GM12874 (cell line): ENCODE data around the gene DTNA.

Source experiments
- TF ChIP-seq, protein P1 (sequence below): IDR thresholded peaks from 2 replicates; pipeline ENCODE4 v1.5.1; 2011; ENCODE audit warnings: low read depth, mild to moderate bottlenecking, control low read depth, low read length, moderate library complexity; ENCODE audit not compliant: insufficient read depth

The DTNA gene

DNA sequence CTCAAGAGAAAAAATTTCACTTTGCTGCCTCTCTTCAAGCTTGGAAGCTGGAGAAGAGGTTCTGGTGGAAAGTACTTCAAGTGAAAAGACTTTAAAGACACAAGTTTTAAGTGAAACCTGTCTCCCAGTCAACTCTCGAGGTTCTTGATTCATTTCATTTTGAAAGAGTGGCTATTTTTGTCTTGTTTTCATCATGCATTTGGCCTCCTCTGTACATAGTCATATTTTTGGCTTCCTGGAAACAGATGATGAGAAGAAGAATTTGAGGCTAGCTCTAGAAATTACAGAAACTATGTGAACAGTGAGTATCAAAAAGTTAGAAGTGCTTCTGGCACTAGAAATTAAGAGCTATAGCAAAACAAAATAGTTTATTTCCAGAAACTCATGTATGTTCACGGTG lies 124.8 kb downstream of the DTNA start:
- TF ChIP-seq, protein P1, sequence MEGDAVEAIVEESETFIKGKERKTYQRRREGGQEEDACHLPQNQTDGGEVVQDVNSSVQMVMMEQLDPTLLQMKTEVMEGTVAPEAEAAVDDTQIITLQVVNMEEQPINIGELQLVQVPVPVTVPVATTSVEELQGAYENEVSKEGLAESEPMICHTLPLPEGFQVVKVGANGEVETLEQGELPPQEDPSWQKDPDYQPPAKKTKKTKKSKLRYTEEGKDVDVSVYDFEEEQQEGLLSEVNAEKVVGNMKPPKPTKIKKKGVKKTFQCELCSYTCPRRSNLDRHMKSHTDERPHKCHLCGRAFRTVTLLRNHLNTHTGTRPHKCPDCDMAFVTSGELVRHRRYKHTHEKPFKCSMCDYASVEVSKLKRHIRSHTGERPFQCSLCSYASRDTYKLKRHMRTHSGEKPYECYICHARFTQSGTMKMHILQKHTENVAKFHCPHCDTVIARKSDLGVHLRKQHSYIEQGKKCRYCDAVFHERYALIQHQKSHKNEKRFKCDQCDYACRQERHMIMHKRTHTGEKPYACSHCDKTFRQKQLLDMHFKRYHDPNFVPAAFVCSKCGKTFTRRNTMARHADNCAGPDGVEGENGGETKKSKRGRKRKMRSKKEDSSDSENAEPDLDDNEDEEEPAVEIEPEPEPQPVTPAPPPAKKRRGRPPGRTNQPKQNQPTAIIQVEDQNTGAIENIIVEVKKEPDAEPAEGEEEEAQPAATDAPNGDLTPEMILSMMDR, result no peak

DNA sequence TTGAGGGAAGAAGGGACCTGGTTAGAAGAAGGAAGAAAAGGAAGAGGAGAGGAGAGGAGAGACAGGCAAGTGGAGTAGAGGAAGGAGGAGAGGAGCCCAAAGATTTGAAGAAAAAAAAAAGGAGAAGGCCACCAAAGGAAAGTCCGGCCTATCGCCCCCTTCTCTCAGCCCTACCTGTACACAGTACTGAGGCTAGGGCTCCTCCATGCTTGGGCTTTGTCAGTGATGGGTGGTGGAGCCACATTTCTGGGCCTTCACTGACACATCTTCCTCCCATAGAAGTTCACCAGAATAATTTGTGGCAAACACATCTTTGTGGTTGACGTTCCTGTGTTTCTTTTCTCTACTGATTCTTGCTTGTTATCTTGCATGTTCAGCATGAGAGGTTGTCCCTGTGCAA lies 125.4 kb downstream of the DTNA start:
- TF ChIP-seq, protein P1, result no peak

DNA sequence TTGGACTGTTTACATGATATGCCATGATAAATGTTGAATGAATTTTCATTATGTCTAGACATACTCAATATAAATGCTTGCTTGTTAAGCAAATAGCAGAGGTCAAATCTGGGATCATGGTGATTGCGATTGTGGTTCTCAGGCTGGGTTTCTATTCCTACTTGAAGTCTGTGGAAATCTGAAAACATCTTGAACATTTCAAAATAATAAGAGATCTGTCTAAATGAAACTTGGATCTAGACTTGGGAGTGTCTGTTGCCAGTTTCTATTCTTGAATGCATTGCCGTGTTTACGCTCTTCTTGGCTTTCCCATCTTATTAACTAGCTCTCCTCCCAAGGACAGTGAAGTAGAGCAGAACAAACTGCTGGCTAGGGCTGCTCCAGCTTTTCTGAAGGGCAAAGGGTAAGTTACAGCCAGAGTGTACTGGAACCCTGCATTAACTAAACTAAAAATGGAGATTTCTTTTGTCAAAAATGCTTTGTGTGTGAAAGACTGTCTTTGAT lies 127.7 kb downstream of the DTNA start:
- TF ChIP-seq, protein P1, result no peak

DNA sequence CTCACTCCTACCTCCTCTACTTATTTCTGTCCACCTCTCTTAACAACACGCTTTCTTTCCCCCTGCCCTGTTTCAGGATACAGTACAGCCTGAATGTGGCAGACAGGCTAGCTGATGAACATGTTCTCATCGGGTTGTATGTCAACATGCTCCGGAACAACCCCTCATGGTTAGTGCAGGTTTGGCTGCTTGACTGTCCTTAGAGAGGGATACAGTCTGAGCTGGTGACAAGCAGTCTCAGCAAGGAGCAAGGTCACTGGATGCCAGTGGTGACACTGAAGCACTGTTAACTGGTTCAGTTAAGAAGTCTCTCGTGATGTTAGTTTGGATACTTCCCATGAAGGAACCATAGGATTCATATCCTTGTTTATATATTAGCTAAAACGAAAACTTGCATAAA lies 128.6 kb downstream of the DTNA start:
- TF ChIP-seq, protein P1, result no peak

DNA sequence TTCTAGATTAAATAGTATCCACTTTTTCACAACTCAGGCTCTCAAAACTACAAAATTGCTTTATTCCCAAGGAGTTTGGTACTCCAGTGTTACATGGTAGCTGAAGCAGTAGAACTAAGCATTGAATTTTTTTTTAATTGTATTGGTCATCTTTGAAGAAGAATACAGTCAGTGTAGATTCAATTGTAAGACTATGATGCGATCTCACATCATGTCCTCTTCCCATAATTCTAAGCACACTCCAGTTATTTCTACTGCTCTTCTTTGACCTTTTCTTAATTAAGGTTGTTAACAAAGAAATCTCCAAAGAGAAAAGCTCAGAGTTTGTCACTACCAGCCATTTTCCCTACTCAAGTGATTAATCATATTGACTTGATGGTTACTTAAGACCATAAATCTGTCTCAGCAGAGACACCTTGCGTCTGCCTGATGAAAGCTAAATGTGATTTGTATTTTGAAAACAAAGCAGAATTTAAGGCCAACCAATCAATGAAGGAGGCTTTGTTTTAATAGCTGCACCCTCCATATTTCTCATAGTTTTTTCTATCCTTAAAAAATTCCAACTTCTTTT lies 130.2 kb downstream of the DTNA start:
- TF ChIP-seq, protein P1, result no peak

DNA sequence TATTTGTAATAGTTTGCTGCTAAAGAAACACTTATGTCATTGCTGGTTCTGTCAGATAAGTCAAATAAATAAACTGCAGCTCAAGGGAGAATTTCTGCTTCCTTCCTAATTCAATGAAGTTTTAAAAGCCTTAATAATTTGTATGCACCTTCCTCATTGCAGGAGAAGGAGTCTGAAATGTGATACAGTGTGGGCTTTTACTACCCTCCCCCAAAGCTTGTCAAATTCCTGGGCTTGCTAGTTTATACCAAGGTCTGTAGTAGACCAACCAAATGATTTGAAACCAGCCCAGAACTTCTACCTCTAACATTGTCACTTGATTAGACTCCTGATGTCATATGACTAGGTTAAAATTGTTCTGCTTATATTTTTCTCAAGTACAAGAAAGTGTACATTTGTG lies 131.8 kb downstream of the DTNA start:
- TF ChIP-seq, protein P1, result no peak

DNA sequence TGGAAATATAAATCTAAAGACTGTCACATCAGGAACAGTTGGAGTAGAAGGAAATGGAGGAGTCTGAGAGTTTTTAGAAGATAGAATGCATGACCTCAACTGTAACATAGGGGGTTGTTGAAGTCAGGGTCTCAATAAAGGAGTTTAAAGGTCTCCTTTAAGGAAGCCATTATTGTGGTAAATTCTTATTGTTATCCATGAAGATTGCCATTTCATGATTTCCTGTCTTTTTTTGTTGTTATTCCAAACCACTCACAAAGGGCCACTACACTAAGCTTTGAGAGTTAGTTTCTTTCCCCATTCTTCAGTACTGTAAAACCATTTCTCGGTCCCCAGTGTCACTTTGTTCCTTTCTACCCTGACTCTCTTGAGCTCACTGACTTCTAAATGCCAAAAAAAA lies 134.0 kb downstream of the DTNA start:
- TF ChIP-seq, protein P1, result no peak
